HL-60/S4 (cell line): ENCODE measurements around the gene UXS1.

ENCODE experiments used
- in situ Hi-C: fragments of 300-500 bp; cut with MboI; formaldehyde crosslinking; loops from 2 replicates; pipeline ENCODE4 v1.14.3; 2022; ENCODE audit warnings: low sequenced_read_pairs

The UXS1 gene

DNA sequence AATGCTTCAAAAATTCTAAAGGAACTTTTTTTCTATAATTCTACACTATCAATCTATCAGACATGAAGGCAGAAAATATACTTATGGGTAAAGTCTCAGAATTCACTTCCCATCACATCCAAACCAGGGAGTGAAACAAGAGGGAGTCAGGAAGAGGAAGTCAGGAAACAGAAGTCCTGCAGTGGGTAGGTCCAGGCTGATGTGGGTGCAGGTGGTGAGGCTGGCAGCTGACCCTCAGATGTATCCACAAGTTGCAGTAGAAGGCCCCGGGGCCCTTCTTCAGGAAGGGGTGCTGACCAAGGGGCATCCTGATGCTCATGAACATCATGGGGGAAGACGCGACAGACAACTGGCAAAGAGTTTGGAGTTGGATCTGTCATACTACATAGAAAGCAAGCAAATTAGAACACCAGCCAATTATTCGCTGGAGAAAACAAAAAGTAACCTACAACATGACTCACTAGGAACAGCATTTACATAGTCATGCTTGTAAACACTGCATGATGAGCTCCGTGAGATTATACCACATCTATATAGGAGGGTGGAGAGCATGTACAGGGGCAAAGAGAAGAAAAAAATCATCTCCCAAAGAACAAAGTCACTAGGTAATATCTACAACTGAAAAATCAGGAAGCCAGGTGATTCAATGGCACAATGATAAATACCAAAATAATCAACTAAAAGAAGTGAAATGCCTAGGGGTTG is 4.2 kb downstream of the UXS1 start:
- in situ Hi-C loops, result no loop called here

DNA sequence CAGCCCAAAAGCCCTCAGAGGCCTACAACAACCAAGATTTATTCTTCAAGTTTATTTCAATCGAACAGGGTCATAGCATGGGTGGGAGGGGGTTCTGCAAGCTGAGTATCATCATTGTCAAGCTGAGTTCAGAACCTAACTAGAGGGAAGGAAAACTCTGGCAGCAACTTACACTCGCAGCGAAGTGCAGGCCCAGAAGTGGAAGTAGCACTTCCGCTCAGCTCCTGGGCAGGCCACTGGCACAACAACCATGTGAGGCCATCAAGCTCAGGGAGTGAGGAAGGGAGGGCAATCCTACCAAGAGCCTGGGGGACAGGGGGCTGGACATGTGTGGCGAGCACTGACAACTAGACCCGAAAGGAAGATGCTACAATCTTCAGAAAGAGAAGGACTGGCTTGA is 4.8 kb downstream of the UXS1 start:
- in situ Hi-C loops, result no loop called here

DNA sequence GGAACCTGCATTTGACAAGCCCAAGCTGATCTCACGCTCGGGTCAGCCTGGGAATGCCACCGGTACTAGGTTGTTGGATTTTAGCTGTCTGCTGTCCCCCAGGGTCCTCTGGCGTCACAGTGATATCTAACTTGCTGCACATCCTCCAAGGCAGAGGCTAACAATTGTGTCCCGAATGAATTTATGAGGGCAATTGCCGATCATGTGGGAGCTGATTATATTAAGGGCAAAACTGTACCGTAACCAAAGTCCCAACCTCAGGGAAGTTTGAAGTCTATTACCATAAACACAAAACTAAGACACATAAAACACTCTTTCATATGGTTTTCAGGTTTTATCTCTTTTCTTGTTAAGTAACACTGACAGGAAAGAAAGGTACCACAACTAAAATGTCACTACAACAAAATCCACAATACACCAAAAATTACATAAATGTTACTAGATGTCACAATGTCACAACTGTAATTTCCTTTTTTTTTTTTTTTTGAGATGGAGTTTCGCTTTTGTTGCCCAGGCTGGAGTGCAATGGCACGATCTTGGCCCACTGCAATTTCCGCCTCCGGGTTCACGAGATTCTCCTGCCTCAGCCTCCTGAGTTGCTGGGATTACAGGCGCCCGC is 6.7 kb downstream of the UXS1 start:
- in situ Hi-C loops, result no loop called here

DNA sequence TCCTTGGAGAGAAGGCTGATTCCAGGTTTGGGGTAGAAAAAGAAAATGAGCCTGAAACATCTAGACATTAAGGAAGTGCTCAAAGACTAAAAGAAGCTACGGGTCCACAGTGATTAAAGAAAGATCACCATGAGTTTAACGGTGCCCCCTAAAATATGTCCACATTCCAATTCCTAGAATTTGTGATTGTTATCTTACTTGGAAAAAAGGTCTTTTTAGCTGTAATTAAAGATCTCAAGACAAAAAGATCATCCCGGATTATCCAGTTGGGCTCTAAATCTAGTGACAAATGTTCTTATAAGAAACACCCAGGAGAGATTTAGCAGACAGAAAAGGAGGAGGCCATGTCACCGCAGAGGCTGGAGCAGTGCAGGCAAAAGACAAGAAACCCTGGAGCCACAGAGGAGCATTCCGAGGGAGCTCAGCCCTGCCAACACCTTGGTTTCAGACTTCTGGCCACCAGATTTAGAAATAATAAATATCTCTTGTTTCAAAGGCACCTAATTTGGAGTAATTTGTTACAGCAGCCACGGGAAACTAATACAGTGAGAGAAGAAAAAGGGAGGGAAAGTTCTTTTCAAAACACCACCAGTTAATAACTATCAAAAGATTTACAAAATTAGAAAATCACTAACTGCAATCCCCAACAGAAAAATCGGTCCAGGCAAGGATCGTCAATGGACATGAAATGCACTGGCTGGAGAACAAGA is 8.5 kb downstream of the UXS1 start:
- in situ Hi-C loops, result no loop called here

DNA sequence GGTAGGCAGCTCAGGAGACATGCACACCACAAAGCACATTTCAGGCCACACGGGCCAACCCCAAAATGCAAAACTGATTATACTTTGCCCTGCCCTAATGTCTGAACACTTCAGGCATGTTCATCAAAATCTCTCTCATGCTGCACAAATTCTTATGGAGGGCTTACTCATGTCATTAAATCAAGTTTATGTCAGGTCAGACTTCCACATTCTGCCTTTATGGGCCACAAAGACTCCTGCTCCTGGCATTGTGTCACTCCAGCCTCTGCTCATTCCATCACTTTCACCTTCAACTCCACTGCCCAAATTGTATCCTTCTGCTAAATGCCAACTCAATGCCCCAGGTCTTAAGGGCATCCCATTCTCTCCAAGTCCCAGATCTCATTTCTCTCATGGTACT is 9.2 kb downstream of the UXS1 start:
- in situ Hi-C loops, result no loop called here

DNA sequence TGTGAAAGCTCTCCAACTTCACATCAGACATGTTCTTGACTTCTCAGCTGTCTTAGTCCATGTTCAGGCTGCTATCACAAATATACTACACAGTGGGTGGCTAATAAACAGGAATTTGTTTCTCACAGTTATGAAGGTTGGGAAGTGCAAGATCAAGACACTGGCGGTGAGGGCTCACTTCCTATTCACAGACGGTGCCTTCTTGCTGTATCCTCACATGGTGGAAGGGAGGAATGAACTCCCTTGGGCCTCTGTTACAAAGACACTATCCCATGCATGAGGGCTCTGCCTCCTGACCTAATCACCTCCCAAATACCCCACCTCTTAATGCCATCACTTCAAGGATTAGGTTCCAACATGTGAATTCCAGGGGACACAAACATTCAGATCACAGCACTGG is 9.7 kb downstream of the UXS1 start:
- in situ Hi-C loops, result no loop called here

DNA sequence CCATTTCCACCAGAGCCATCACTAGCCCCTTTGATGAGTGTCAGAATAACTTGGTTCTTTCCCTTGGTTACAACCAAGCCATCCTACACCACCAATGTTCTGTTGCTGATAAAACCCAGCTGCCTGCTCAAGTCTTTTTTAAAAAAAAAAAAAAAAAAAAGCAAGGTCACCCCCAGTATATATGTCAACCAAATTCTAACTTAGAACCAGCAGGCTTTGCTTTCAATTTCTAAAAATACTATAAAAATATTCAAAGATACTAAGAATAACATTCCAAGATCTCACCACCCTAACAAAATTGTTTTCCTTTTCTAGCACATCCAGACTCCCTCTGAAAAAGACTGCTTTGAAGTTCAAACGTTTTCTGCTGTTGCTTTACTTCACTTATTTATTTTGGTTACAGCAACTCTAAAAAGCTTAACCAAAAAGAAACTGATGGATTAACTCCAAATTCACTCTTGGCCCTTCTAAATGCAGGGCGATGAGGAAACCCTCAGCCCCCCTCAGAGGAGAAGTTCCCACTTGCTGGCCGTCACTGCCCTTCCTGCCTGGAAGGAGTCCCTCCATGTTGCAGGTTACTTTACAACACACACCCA is 10.9 kb downstream of the UXS1 start:
- in situ Hi-C loops, result no loop called here

DNA sequence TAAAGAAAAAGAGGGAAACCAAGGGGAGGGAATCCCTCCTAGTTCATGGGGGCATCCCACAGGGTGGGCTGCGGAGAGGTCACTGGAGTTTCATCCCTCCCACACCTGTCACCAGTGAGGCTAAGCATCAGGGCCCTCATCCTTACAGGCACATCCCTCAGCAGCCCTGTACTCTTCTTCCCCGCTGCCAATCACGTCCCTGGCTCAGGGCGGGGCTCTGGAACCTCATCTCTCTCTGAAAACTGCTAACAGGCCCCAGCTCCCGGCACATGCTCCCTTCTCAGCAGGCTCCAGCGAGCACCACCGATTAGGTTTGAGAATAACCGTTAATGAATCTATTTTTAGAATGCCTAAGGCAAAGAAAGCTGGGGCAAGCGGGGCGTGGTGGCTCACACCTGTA is 13.0 kb downstream of the UXS1 start:
- in situ Hi-C loops, result no loop called here

DNA sequence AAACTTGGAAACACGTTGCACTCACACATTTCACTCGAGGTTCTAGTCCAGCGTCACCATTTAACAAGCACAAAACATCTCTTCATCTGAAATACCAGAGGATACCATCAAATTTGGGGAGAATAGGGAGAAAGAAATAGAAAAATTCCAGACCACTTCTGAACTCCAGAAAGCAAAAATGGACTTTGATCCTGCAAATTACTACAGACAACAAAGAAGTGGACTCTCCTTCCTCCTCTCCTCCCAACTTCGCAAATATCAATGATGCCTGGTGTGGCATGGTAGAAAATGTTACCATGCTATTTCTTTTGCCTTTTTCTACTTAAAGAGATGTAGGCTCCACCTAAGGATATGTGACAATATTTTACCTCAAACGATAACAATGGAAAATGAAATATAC is 13.5 kb downstream of the UXS1 start:
- in situ Hi-C loops, result no loop called here

DNA sequence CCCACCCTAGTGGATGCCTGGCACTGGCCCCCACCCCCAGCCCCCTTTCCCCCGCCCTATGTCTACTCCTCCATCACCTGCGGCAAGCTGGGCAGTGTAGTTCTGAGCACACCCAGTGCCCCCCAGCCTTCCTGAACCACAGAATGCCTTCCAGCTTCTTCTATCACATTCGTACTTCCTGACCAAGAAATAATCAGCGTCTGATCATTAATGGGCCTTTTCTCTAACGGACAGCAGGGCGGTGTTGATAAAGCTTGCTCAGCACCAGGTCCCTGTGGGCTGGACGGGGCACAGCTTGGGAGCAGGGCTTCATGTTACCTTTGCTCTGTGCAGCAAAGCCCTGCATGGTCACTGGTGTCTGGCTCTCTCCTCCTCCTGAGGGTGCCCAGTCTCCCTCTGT is 15.4 kb downstream of the UXS1 start:
- in situ Hi-C loops, result no loop called here

DNA sequence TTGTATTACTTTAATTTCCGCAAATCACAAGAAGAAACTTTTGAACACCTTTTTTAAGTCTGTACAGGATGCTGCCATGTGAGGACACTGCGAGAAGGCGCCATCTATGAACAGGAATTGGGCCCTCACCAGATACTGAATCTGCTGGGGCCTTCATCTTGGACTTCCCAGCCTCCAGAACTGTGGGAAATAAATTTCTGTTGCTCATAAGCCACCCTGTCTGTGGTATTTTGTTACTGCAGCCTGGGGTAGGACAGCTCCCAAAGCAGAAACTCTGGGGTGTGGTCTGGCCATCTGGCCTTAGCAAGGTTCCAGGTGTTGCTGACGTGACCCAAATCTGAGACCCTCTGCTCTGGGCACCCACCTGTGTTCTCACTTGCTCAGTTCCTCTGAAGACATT is 16.5 kb downstream of the UXS1 start:
- in situ Hi-C loops, result no loop called here

DNA sequence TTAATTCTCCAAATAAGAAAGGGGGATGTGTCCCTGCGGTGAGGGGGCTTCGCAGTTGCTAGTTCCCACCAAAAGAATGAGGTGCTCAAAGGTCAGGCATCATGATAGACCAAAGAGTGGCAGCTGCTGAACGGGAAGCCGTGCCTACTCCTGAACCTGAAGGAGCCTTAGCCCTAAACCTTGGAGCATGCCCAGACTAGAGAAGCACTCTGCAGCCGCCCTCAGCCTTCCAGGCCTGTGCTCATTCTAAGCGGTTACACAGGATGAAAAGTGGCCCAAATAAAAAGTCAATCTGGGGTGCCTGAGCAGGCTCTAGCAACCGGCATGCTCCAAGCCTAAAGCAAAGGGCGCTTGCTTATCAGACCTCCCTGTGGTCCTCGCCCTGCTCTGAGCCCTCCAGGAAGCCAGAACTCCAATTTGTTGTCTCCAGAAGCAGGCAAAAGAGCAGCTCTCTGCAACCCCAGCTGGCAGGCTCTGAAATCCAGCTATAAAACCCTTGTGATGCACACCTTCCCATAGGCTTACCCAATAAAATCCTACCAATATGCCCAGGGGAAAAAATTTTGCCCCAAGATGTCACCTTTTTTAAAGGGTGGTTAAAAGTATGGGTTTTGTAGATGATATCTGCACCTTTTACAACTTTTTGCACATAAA is 17.5 kb downstream of the UXS1 start:
- in situ Hi-C loops, result no loop called here

DNA sequence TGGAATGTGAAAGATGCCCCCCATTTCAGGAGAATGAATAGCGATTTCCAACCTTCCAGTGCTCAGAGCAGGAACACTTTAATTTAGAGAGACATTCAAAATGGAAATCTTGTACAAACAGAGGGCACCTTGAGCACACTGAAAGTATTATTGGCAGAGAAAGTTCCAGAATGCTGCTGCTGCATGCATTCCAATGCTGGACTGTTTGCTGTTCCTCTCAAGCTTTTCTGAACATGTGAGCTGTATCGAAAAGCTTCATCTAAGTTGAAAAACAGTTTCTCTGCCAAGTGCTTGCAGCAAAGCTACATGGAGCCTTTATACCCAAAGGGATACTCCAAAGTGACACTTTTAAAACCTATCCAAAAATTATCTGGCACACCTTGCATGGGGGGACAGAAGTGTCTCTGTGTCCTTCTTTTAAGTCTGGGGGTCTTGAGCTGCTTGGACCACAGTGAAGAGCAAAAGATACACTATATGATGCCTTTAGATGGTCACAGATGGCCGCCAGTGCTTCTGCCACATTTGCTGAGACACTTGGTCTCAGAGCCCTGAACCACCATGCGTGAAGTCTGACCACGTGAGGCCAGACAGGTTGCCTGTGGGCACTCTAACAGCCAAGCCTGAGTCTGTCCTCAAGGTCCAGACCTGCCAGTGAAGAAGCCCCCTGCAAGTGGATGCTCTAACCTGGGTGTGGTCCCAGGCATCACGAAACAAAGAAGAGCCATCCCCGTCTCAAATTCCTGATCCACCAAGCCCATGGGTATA is 18.8 kb downstream of the UXS1 start:
- in situ Hi-C loops, result no loop called here

DNA sequence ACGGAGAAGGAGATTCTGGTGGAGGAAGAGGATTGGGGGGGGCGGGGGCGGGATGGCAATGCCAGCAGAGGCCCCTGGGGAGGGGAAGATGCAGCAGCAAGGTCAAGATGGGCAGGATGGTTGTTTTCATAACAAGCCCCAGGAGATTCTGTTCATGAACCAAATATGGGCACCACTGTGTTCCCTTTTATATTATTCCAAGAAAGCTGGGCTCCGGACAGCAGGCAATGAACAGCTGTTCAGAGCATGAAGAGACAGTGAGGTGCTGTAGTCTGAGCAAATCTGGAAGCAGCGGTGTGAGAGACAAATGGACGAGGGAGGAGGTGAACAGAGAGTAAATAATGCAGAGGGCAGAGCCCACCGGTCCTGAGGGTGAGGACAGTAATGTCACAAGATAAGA is 20.0 kb downstream of the UXS1 start:
- in situ Hi-C loops, result no loop called here

DNA sequence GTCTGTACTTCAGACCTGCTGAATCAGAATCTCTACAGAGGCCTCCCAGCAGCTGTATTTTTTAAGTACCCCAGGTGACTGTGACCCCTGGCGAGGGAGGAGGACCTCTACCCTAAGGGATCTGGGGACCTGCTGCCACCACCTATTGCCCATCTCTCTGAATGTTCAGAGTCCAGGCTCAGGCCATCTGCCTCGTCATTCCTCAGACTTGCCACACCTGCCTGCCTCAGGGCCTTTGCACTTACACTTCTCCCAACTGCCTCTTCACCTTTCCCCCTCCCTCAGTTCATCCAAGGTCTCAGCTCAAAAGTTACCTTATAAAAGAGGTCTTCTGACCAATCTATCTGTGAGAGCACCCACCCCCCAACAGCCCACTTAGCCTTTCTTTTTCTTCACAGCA is 21.5 kb downstream of the UXS1 start:
- in situ Hi-C loops, result no loop called here

DNA sequence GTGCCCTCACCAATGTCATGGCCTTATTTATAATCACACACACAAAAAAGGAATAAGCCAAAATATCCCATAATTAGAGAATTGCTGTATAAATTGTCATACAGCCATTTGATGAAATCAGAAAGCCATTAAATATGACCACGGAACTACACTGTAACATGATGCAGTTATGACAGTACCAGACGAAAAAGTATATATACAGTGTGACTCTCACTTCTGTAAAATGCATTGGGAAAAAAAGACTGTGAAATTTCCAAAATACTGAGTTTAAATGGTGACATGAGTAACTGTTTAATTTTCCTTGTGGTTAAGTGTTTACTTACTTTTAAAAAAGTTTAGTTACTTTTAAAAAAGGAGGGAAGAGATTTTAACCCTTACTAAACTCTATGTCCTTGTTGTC is 25.4 kb downstream of the UXS1 start:
- in situ Hi-C loops, result no loop called here

DNA sequence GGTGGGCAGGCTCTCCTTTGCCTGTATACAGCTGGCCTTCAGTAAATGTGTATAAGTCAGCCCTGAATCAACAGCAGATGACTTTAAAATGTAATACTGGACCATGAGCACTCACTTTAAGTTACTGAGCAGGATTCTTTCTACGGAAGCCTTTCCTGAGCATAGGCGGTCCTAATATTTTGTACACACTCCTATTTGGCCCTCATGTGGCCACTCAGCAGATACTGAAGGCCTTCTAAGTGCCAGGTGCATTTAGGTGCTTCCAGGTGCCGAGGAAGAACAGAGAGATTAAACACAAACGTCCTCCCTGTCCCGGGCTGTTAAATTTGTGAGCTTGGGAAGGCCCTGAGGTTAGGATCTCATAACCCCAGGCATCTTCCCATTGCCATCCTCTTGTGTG is 27.0 kb downstream of the UXS1 start:
- in situ Hi-C loops, result no loop called here

DNA sequence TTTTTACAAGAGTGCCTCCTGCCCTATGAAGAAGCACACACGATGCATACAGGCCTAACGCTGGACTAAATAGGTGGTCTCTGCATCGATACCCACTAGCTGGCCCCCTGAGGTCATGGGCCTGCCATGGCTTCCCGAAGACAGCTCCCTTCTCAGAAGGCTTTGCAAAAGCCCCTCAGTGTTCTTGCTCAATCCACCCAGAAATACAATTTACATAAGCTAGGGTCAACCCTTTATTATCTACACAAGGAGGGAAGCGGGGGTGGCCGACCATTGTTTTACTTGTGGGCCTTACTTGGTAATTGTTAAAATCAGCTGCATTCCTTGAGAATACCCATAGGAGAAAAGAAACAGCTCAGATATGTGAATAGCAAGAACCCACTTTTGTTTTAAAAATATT is 28.5 kb downstream of the UXS1 start:
- in situ Hi-C loops, result no loop called here

DNA sequence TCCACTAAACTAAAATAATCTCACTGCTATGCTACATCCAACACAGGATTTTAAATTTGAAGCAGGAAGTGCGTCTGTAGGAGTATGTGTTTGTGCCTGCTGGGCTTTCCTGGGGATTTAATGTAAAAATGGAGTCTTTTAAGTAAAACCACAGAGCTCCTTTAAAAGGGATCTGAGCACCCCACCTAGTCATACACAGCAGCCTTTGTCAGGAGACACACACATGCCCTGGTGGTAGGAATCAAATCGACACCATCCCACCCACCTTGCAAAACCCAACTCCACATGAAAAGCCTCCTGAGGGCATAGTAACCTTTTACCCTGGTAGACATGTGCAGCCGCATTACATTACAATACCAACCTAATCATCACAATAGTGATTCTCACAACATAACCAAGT is 29.1 kb downstream of the UXS1 start:
- in situ Hi-C loops, result no loop called here

DNA sequence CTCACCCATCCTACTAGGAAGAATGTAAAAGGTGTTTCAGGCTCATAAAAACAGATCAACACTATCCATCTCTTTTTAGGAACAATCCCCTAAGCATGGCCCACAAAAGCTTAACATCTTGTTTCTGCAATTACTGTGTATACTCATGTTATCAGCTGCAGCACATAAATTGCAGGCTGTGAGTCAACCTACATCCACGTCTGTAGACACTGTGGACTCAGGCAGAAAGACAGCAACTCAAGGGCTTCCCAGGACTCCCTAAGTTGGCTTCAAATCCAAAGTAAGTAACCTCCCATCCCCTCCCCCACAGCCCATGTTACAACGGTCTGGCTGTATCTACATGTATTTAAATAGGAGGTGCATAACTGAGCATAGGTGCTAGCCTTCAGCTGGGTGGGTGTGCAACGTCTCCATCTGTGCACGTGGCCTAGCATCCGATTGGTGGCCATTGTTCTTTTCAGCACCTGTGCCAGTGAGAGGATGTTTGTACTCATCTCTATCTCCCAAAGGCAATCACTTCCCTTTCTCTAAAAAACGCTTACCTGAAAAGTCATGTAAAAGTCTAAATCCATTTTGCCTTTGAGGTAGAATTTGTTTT is 30.1 kb downstream of the UXS1 start:
- in situ Hi-C loops, result no loop called here
